NCI-H1436 treated with DMSO at 0.1 percent for 48 hours (cell line): ENCODE data around the gene ATP1A3.
"Not testable (repeated sequence)": the region's sequence is repeated elsewhere in the genome, so short reads cannot be mapped to it uniquely, and the experiment has no call there.

Experiments used
- DNase-seq: peaks from one replicate; lab custom pipeline; 2025; lab: John Stamatoyannopoulos, UW

The ATP1A3 gene

GRCh38 chr19:41993612-41994483 is at the start of gene ATP1A3:
Gene ATP1A3 (minus strand): TSS chr19:41994230. CDS start chr19:41994076, 154 bp downstream.
- no peak for DNase-seq

GRCh38 chr19:42042455-42043170 is 48.6 kb upstream of the ATP1A3 start:
- DNase-seq: no peak

GRCh38 chr19:42040491-42040890 is 46.5 kb upstream of the ATP1A3 start:
- not testable (repeated sequence) for DNase-seq

GRCh38 chr19:42040031-42040430 is 46.0 kb upstream of the ATP1A3 start:
- DNase-seq: no peak

- no peak for DNase-seq
Measured at GRCh38 chr19:42038666-42039065, 44.6 kb upstream of the ATP1A3 start.

- DNase-seq: no peak
Measured at GRCh38 chr19:42037649-42038048, 43.6 kb upstream of the ATP1A3 start.

- DNase-seq: not testable (repeated sequence)
Measured at GRCh38 chr19:42034640-42035391, 40.8 kb upstream of the ATP1A3 start.

- DNase-seq: no peak
Measured at GRCh38 chr19:42033413-42033812, 39.4 kb upstream of the ATP1A3 start.

- DNase-seq: no peak
Measured at GRCh38 chr19:42032431-42032830, 38.4 kb upstream of the ATP1A3 start.

GRCh38 chr19:42030645-42031440 is 36.8 kb upstream of the ATP1A3 start:
- no peak for DNase-seq

GRCh38 chr19:42028304-42029216 is 34.5 kb upstream of the ATP1A3 start:
- no peak for DNase-seq

GRCh38 chr19:42024622-42025111 is 30.6 kb upstream of the ATP1A3 start:
- no peak for DNase-seq

- no peak for DNase-seq
Measured at GRCh38 chr19:42023943-42024260, 29.9 kb upstream of the ATP1A3 start.

GRCh38 chr19:42023121-42023942 is 29.3 kb upstream of the ATP1A3 start:
- DNase-seq: no peak

GRCh38 chr19:42022616-42023015 is 28.6 kb upstream of the ATP1A3 start:
- DNase-seq: no peak

GRCh38 chr19:42021185-42021584 is 27.2 kb upstream of the ATP1A3 start:
- DNase-seq: no peak

- no peak for DNase-seq
Measured at GRCh38 chr19:42018503-42019193, 24.6 kb upstream of the ATP1A3 start.

- no peak for DNase-seq
Measured at GRCh38 chr19:42017040-42017439, 23.0 kb upstream of the ATP1A3 start.

- DNase-seq: not testable (repeated sequence)
Measured at GRCh38 chr19:42012747-42013146, 18.7 kb upstream of the ATP1A3 start.
